Endodermal cell (in vitro differentiated cells): Measurements from ENCODE around the gene MAT2A. TPM values are rescaled to one million over a fixed set of nuclear protein-coding genes. Genes with fewer than 3 reads are reported as not detected.

Experiments used
- DNase-seq: peaks from one replicate; pipeline ENCODE4 v3.0.0-alpha.2; 2017
- H3K27ac ChIP-seq: 2 replicates; pipeline ENCODE4 v1.5.1; 2013; ENCODE audit warnings: mild to moderate bottlenecking, low read depth, low read length, moderate library complexity
- H3K27me3 ChIP-seq: 2 replicates; pipeline ENCODE4 v1.6.1; 2013; ENCODE audit warnings: mild to moderate bottlenecking, low read length, moderate library complexity; ENCODE audit not compliant: insufficient read depth, control insufficient read depth, poor library complexity, severe bottlenecking
- H3K36me3 ChIP-seq: 2 replicates; pipeline ENCODE4 v1.7.0; 2013; ENCODE audit warnings: mild to moderate bottlenecking, low read length, moderate library complexity; ENCODE audit not compliant: control insufficient read depth, insufficient read depth
- H3K4me1 ChIP-seq: one replicate; pipeline ENCODE4 v1.7.0; 2013; ENCODE audit warnings: low read length; ENCODE audit not compliant: control insufficient read depth, insufficient read depth
- H3K4me3 ChIP-seq: 2 replicates; pipeline ENCODE4 v1.5.1; 2013; ENCODE audit warnings: mild to moderate bottlenecking, low read length, moderate library complexity
- H3K9ac ChIP-seq: 2 replicates; pipeline ENCODE4 v1.6.1; 2013; ENCODE audit warnings: mild to moderate bottlenecking, low read length, moderate library complexity; ENCODE audit not compliant: poor library complexity, severe bottlenecking; ENCODE audit errors: extremely low read depth
- H3K9me3 ChIP-seq: 2 replicates; pipeline ENCODE4 v1.6.1; 2013; ENCODE audit warnings: mild to moderate bottlenecking, low read length, moderate library complexity; ENCODE audit not compliant: control insufficient read depth
- H3K27ac Mint-ChIP-seq: 2 replicates; pipeline ENCODE4 v1.8.0; 2020; ENCODE audit warnings: mixed read lengths
- H3K27me3 Mint-ChIP-seq: 2 replicates; pipeline ENCODE4 v1.8.0; 2021; ENCODE audit warnings: mild to moderate bottlenecking, mixed read lengths; ENCODE audit not compliant: insufficient read depth
- H3K36me3 Mint-ChIP-seq: 2 replicates; pipeline ENCODE4 v1.8.0; 2020; ENCODE audit warnings: low read depth, mixed read lengths
- H3K4me1 Mint-ChIP-seq: 2 replicates; pipeline ENCODE4 v1.8.0; 2020; ENCODE audit warnings: mixed read lengths
- H3K4me3 Mint-ChIP-seq: 2 replicates; pipeline ENCODE4 v1.8.0; 2020; ENCODE audit warnings: mild to moderate bottlenecking, moderate library complexity, mixed read lengths
- H3K9me3 Mint-ChIP-seq: 2 replicates; pipeline ENCODE4 v1.8.0; 2020; ENCODE audit warnings: mild to moderate bottlenecking, mixed read lengths
- CTCF ChIP-seq: fragments of 200-600 bp; sonication (generic); conservative IDR thresholded peaks from 2 replicates; pipeline ENCODE4 v1.5.0; 2021; ENCODE audit warnings: antibody characterized with exemption, mild to moderate bottlenecking
- WGBS, 2 experiments: methylation state at CpG; one replicate each; pipeline versions ENCODE4 v1.1.5 to v1.1.7; 2013; ENCODE audit warnings: missing lambda C conversion rate in 2 of 2, mixed read lengths in 1 of 2; ENCODE audit not compliant: insufficient coverage in 1 of 2, insufficient read length in 1 of 2; 5-methylcytosine and 5-hydroxymethylcytosine counted together
- long read RNA-seq, 4 experiments: library from polyadenylated mRNA in 2 of 4; library from RNA in 1 of 4; library from capped mRNA in 1 of 4; stranded (forward) in 3 of 4; unstranded in 1 of 4; transcript quantifications; one replicate each; pipeline ENCODE4 v2.0.0, GENCODE V29; 2020 to 2021; ENCODE audit warnings: inconsistent platforms in 1 of 4
- polyA plus RNA-seq, 2 experiments: library from polyadenylated mRNA; stranded (reverse); fragments of 50-300 nt; gene quantifications; one replicate each; pipeline ENCODE4 v1.2.3, GENCODE V29; 2013
- total RNA-seq, 2 donors: library from RNA; stranded (reverse); fragmentation: NEBNext Ultra II Directional in 1 of 2; extraction: Animal tissue kit (Norgen Biotek cat#: 25700) in 1 of 2; gene quantifications; 2 replicates in 1 of 2; 3 replicates in 1 of 2; pipeline ENCODE4 v1.2.1, GENCODE V29; 2021

The MAT2A gene
- total RNA-seq, result 100 to 1,000 TPM; 171 to 267 TPM
- polyA plus RNA-seq (2013, experiment 1 of 2), result 270 TPM
- 200 TPM for polyA plus RNA-seq (2013, experiment 2 of 2)
- long read RNA-seq, experiment 1, transcript MAT2A-201 (9 exons, 2,819 nt), result major isoform, 23 of 58 reads
- long read RNA-seq, experiment 1, partial matches to known transcripts, result 10 of 58 reads
- long read RNA-seq, experiment 1, other reads (novel, unspliced or antisense), result 25 of 58 reads
- long read RNA-seq, experiment 2, transcript MAT2A-201 (9 exons, 2,819 nt), result major isoform, 19 of 67 reads
- long read RNA-seq, experiment 2, partial matches to known transcripts, result 29 of 67 reads
- long read RNA-seq, experiment 2, other reads (novel, unspliced or antisense), result 19 of 67 reads
- long read RNA-seq, experiment 3, transcript MAT2A-203 (2 exons, 583 nt), result minor isoform, 8 of 877 reads
- long read RNA-seq, experiment 3, transcript MAT2A-201 (9 exons, 2,819 nt), result major isoform, 453 of 877 reads
- long read RNA-seq, experiment 3, partial matches to known transcripts, result 342 of 877 reads
- long read RNA-seq, experiment 3, other reads (novel, unspliced or antisense), result 70 of 877 reads
- long read RNA-seq, experiment 4, transcript MAT2A-201 (9 exons, 2,819 nt), result major isoform, 43 of 69 reads
- long read RNA-seq, experiment 4, partial matches to known transcripts, result 17 of 69 reads
- long read RNA-seq, experiment 4, other reads (novel, unspliced or antisense), result 9 of 69 reads

GRCh38 chr2:85538507-85539360 lies at the start of gene MAT2A:
Gene MAT2A, plus strand, starts transcription at chr2:85539168. Its CDS starts 120 bp downstream, at chr2:85539288.
- Histone ChIP-seq H3K27me3 (no peaks in the 10 kb centered on the region), H3K36me3 (peaks cover 33% of the 10 kb centered on the region), H3K9me3 (no peaks in the 10 kb centered on the region), H3K4me3 (peak within 1 kb of the TSS; percentile 99), H3K9ac (peak within 1 kb of the TSS; percentile 98), H3K27ac (peak within 1 kb of the TSS; percentile 100), H3K4me1 (peaks cover 22% of the 10 kb centered on the region)
- no peaks in the 10 kb centered on the region for H3K27me3 Mint-ChIP-seq
- 0% methylated on average over 36 to 92 of the region's 92 CpGs for WGBS, 2 experiments
- peak; percentile 85 for TF ChIP-seq CTCF
- H3K27ac Mint-ChIP-seq, result peak within 1 kb of the TSS; percentile 99
- DNase-seq, result peak; percentile 99
- peaks cover 42% of the 10 kb centered on the region for H3K4me1 Mint-ChIP-seq
- no peaks in the 10 kb centered on the region for H3K9me3 Mint-ChIP-seq
- peak within 1 kb of the TSS; percentile 95 for H3K4me3 Mint-ChIP-seq
- H3K36me3 Mint-ChIP-seq, result peaks cover 39% of the 10 kb centered on the region

GRCh38 chr2:85490861-85491755 lies 47.9 kb upstream of the MAT2A start:
- Mint-ChIP-seq H3K36me3 (peaks cover 5% of the 10 kb centered on the region), H3K4me1 (no peaks in the 10 kb centered on the region), H3K4me3 (no peak overlapping the region), H3K27ac (no peak overlapping the region), H3K9me3 (peaks cover 24% of the 10 kb centered on the region), H3K27me3 (peaks cover 2% of the 10 kb centered on the region)
- TF ChIP-seq CTCF, result no peak
- no peak overlapping the region for H3K27ac ChIP-seq
- no peaks in the 10 kb centered on the region for H3K27me3 ChIP-seq
- peaks cover 8% of the 10 kb centered on the region for H3K9me3 ChIP-seq
- no peaks in the 10 kb centered on the region for H3K4me1 ChIP-seq
- no peaks in the 10 kb centered on the region for H3K36me3 ChIP-seq
- WGBS, 2 experiments, result 96 to 100% methylated on average over 3 of the region's 3 CpGs
- no peak for DNase-seq
- no peak overlapping the region for H3K9ac ChIP-seq
- H3K4me3 ChIP-seq, result no peak overlapping the region
